SIG-M5 (cell line): ENCODE measurements around the gene DLGAP4.
"Not testable (repeated sequence)": the region's sequence is repeated elsewhere in the genome, so short reads cannot be mapped to it uniquely, and the experiment has no call there.

Source experiments
- DNase-seq: peaks from one replicate; lab custom pipeline; 2025; lab: John Stamatoyannopoulos, UW

DLGAP4 gene

DNA sequence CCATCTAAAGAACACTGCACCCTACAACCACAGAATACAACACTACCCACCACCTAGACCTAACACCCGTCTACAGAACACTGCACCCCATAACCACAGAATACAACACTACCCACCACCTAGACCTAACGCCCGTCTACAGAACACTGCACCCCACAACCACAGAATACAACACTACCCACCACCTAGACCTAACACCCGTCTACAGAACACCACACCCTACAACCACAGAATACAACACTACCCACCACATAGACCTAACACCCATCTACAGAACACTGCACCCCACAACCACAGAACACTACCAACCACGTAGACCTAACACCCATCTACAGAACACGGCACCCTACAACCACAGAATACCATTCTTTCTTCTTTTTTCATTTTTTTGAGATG lies 258.6 kb downstream of the DLGAP4 start:
- not testable (repeated sequence) for DNase-seq

GRCh38 chr20:36565520-36565919 lies 259.4 kb downstream of the DLGAP4 start:
- DNase-seq: no peak

- no peak for DNase-seq
Measured at GRCh38 chr20:36569847-36570429, 263.8 kb downstream of the DLGAP4 start.

- DNase-seq: no peak
Measured at GRCh38 chr20:36571564-36572504, 265.7 kb downstream of the DLGAP4 start.

DNA sequence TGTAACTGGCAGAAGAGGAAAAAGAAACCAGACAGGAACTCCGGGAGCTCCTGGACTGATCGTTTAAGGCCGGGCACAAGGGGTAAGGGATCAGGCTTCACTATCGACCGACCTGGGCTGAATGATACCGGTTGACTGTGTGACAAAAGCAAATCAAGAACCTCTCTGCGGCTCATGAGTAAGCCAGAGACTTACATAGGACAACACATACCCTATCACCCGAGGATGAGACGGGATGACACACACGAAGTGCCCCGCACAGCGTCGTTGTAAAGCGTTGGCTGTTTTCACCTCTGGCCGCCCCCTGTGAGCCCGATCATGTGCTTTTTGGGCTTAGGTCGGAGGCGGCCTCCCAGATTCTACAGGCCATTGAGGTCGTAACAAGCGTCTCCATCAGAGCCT lies 266.6 kb downstream of the DLGAP4 start:
- no peak for DNase-seq

- DNase-seq: no peak
Measured at GRCh38 chr20:36573103-36573797, 267.1 kb downstream of the DLGAP4 start, which contains the start of gene TGIF2. TGIF2 (plus strand) TSS chr20:36573597; CDS start chr20:36578775, 5,178 bp downstream.

GRCh38 chr20:36573798-36574365 lies 267.7 kb downstream of the DLGAP4 start:
- DNase-seq: no peak

GRCh38 chr20:36574366-36575135 lies 268.4 kb downstream of the DLGAP4 start:
- no peak for DNase-seq

- DNase-seq: no peak
Measured at GRCh38 chr20:36576081-36576445, 269.9 kb downstream of the DLGAP4 start.
